ENCODE results near the gene CCDC77.
A peak's percentile ranks its signal among the peaks of the same experiment; 100 is the strongest.

- TF ChIP-seq CTCF (conservative IDR thresholded peaks at IDR 0.05 in 1 of 2, IDR thresholded peaks at IDR 0.05 in 1 of 2; ENCODE audit: low read depth in 1 of 2, low read length in 2 of 2), result peak; percentile 39 to 50
- TF ChIP-seq EZH2 (IDR thresholded peaks at IDR 0.05; ENCODE audit: low read length, missing control alignments), result no peak
Observed at GRCh38 chr12:402029-402389, 565 bp downstream of the CCDC77 start.

Measured in fibroblast of lung (primary cell).